Activated T-helper 17 cell treated with anti-CD3 and anti-CD28 coated beads, Interleukin-2, amount 50 U/mL, for 72 hours (primary cell): ENCODE results near the gene PIP5K1C. TPM values are rescaled to one million over a fixed set of nuclear protein-coding genes. Genes with fewer than 3 reads are reported as not detected.
A peak's percentile ranks its signal among the peaks of the same experiment; 100 is the strongest.
"Not testable (repeated sequence)": the region's sequence is repeated elsewhere in the genome, so short reads cannot be mapped to it uniquely, and the experiment has no call there.

Experiments used
- ATAC-seq: fragments of 150-1000 bp; cut with Tn5 transposase; replicated peaks from 2 replicates; pipeline ENCODE4 v1.10.0; 2021; ENCODE audit warnings: mild to moderate bottlenecking, moderate library complexity
- H3K27ac Mint-ChIP-seq: one replicate; pipeline ENCODE4 v1.8.0; 2022; ENCODE audit warnings: mixed read lengths
- H3K27me3 Mint-ChIP-seq: one replicate; pipeline ENCODE4 v1.8.0; 2022; ENCODE audit warnings: mixed read lengths
- H3K36me3 Mint-ChIP-seq: one replicate; pipeline ENCODE4 v1.8.0; 2022; ENCODE audit warnings: low read depth, mild to moderate bottlenecking, mixed read lengths
- H3K4me1 Mint-ChIP-seq: one replicate; pipeline ENCODE4 v1.8.0; 2022; ENCODE audit warnings: mixed read lengths
- H3K4me3 Mint-ChIP-seq: one replicate; pipeline ENCODE4 v1.8.0; 2022; ENCODE audit warnings: mild to moderate bottlenecking, mixed read lengths
- H3K9me3 Mint-ChIP-seq: one replicate; pipeline ENCODE4 v1.8.0; 2022; ENCODE audit warnings: mixed read lengths
- total RNA-seq, 2 donors: library from RNA; stranded (reverse); gene quantifications; one replicate each; pipeline ENCODE4 v1.2.3, GENCODE V29; 2022

Gene PIP5K1C
- total RNA-seq, 2 donors from 2014 or later, result 16.1 to 26.2 TPM

DNA sequence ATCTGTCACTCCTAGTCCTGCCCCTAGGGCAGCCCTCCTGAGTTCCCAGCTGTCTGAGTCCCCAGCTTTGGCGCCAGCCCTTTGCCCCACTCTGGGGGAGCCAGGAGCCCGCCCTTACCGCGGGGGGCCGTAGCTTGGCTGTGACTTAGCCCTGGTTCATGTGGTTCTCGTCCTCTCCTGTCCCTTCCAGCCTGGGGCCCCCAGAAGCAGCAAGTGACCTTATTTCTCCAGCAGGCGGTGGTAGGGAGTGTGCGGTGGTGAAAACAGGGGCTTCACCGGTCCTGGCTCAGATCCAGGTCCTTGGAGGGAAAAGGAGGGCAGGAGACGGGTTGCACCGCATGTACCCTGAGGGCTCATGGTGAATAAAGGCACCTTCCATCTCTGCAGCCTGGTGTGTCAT is 107.1 kb downstream of the PIP5K1C start:
- no peaks in the 10 kb centered on the region for H3K4me1 Mint-ChIP-seq
- H3K4me3 Mint-ChIP-seq, result no peak overlapping the region
- no peaks in the 10 kb centered on the region for H3K27me3 Mint-ChIP-seq

DNA sequence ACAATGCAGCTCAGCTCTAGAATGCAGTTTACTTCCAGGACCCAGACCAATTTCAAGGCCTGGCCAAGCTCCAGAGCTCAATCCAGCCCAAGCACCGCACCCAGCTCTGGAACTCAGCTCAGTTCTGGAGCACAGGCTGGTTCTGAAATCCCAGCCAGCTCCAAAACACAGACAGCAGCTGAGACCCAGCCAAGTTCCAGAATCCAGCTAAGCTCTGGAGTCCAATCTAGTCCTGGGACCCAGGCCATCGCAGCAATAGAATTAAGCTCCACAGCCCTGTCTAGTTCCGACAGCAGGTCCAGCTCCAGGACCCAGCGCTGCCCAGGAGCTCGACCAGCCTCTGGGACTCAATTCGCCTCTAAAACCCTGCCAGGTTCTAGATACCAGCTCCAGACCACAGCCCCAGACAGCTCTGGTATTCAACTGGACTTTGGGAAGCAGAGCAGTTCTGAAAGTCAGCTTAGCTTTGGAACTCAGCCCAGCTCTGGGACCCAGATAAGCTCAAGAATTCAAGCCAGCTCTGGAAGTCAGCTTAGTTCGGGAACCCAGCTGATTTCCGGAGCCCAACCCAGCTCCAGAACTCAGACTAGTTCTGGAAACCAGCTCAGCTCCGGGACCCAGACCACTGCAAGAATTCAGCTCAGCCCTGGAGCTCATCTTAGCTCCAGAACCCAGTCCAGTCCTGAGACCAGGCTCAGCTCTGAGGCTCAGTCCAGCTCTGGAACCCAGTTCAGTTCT is 108.2 kb downstream of the PIP5K1C start:
- no peaks in the 10 kb centered on the region for H3K4me1 Mint-ChIP-seq
- no peaks in the 10 kb centered on the region for H3K9me3 Mint-ChIP-seq
- ATAC-seq, result no peak
- no peak overlapping the region for H3K27ac Mint-ChIP-seq
- H3K4me3 Mint-ChIP-seq, result no peak overlapping the region
- H3K27me3 Mint-ChIP-seq, result no peaks in the 10 kb centered on the region
- H3K36me3 Mint-ChIP-seq, result no peaks in the 10 kb centered on the region

More for the DNA sequence above, 107.1 kb downstream of the PIP5K1C start:
- Mint-ChIP-seq H3K36me3 (no peaks in the 10 kb centered on the region), H3K27ac (no peak overlapping the region), H3K9me3 (no peaks in the 10 kb centered on the region)
- no peak for ATAC-seq

DNA sequence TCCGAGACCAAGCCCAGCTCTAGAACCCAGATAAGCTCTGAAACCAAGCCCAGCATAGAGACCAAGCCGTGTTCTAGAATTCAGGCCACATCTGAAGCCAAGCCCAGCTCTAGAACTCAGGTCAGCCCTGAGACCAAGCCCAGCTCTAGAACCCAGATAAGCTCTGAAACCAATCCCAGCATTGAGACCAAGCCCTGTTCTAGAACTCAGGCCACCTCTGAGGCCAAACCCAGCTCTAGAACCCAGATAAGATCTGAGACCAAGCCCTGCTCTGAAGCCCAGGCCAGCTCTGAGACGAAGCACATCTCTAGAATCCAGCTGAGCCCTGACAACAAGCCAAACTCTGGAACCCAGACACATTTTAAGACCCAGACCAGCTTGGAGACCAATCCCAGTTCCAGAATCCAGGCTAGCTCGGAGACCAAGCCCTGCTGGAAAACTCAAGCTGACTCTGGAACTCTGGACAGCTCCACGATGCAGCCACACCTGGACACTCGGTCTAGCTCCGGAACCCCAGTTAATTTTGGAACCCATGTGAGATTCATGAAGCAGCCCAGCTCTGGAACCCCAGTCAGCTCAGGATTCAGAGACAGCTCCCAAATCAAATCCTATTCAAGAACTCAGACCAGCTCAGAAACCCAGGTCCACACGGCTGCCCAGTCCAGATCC is 109.1 kb downstream of the PIP5K1C start:
- Mint-ChIP-seq H3K36me3 (no peaks in the 10 kb centered on the region), H3K27ac (no peak overlapping the region), H3K4me3 (no peak overlapping the region), H3K4me1 (no peaks in the 10 kb centered on the region), H3K27me3 (no peaks in the 10 kb centered on the region), H3K9me3 (no peaks in the 10 kb centered on the region)
- ATAC-seq, result no peak

DNA sequence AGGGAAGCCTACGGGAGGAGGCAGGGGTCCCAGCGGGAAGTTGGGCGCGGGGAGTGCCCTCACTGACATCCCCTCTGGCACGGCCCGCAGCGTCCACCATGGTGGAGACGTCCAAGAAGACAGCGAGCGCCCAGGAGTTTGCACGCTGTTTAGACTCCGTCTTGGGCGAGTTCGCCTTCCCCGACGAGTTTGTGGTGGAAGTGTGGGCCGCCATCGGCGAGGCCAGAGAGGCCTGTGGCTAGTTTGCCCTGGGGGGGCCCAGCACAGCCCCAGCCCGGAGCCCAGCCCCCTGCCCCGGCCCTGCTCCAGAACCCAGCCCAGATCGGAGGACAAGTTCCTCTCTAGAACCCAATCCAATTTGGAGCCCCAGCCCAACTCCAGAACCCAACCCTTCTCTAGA is 110.3 kb downstream of the PIP5K1C start:
- H3K36me3 Mint-ChIP-seq, result no peaks in the 10 kb centered on the region
- H3K27me3 Mint-ChIP-seq, result no peaks in the 10 kb centered on the region
- H3K9me3 Mint-ChIP-seq, result no peaks in the 10 kb centered on the region
- ATAC-seq, result no peak
- H3K27ac Mint-ChIP-seq, result no peak overlapping the region
- no peak overlapping the region for H3K4me3 Mint-ChIP-seq
- no peaks in the 10 kb centered on the region for H3K4me1 Mint-ChIP-seq

DNA sequence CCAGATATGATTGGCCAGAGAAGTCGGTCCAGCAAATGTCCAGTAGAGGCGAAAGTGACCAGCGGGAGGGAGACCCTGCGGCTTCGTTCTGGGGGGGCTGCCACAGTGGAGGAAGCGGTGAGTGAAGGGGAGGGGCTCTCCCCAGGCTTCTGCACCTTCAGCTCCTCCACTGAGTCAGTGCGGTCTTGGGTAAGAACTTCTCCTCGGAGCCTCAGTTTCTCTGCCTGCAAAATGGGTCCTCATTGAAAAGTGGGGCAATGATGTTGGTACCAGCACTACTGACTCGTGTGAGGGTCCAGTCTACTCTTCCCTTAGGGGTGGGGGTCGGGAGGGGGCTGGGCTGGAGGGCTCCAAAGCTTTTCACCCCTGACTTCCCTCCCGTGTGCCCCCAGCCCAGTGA is 110.8 kb downstream of the PIP5K1C start:
- no peak overlapping the region for H3K27ac Mint-ChIP-seq
- no peak overlapping the region for H3K4me3 Mint-ChIP-seq
- H3K4me1 Mint-ChIP-seq, result no peaks in the 10 kb centered on the region
- ATAC-seq, result no peak
- no peaks in the 10 kb centered on the region for H3K27me3 Mint-ChIP-seq
- no peaks in the 10 kb centered on the region for H3K36me3 Mint-ChIP-seq
- H3K9me3 Mint-ChIP-seq, result no peaks in the 10 kb centered on the region

DNA sequence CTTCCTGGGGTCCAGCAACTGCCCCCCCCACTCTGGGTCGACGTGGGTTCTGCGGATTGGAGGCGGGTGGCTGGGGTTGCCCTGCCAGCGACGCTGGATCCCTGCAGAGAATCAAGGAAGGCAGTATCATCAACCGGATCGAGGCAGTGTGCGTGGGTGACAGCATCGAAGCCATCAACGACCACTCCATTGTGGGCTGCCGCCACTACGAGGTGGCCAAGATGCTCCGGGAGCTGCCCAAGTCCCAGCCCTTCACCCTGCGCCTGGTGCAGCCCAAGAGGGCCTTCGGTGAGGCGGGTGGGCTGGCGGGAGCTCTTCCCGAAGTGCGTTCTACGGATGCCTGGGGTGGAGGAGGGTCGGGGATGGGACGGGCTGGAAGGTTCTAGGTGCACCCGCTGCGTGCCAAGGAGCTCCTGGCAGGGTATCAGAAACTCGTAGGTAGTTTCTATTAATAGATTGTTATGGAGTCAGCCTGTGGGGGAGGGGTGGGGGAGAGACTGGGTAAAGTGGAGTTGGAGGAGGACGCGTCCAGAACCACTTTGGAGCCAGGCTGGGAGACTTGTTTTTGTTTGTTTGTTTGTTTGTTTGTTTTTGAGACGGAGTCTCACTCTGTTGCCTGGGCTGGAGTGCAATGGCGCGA is 113.4 kb downstream of the PIP5K1C start:
- H3K4me1 Mint-ChIP-seq, result no peaks in the 10 kb centered on the region
- no peaks in the 10 kb centered on the region for H3K9me3 Mint-ChIP-seq
- H3K27me3 Mint-ChIP-seq, result no peaks in the 10 kb centered on the region
- no peak overlapping the region for H3K4me3 Mint-ChIP-seq
- H3K36me3 Mint-ChIP-seq, result no peaks in the 10 kb centered on the region
- no peak overlapping the region for H3K27ac Mint-ChIP-seq
- ATAC-seq, result no peak

DNA sequence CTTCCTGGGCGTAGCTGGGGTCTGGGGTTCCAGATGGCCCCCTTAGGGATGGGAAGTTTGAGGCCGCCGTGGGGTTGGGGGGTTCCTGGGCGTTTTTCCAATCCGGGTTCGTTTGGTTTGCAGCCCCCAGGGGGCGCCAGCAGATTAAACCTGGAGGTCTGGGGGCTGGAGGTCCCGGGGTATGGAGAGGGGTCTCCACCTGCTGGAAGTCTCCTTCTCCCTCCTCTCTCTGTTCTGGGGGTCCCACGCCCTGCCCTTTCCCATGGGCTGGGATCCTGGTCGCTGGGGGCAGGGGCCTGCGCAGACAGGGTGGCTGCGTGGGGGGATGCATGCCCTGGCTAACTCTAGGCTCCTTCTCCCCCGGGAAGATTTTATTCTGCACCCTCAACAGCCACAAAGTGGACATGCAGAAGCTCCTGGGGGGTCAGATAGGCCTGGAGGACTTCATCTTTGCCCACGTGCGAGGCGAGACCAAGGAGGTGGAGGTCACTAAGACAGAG is 114.1 kb downstream of the PIP5K1C start:
- H3K4me1 Mint-ChIP-seq, result no peaks in the 10 kb centered on the region
- H3K27ac Mint-ChIP-seq, result no peak overlapping the region
- no peaks in the 10 kb centered on the region for H3K9me3 Mint-ChIP-seq
- H3K27me3 Mint-ChIP-seq, result no peaks in the 10 kb centered on the region
- no peak for ATAC-seq
- peak overlapping the region; percentile 11 for H3K4me3 Mint-ChIP-seq
- no peaks in the 10 kb centered on the region for H3K36me3 Mint-ChIP-seq

DNA sequence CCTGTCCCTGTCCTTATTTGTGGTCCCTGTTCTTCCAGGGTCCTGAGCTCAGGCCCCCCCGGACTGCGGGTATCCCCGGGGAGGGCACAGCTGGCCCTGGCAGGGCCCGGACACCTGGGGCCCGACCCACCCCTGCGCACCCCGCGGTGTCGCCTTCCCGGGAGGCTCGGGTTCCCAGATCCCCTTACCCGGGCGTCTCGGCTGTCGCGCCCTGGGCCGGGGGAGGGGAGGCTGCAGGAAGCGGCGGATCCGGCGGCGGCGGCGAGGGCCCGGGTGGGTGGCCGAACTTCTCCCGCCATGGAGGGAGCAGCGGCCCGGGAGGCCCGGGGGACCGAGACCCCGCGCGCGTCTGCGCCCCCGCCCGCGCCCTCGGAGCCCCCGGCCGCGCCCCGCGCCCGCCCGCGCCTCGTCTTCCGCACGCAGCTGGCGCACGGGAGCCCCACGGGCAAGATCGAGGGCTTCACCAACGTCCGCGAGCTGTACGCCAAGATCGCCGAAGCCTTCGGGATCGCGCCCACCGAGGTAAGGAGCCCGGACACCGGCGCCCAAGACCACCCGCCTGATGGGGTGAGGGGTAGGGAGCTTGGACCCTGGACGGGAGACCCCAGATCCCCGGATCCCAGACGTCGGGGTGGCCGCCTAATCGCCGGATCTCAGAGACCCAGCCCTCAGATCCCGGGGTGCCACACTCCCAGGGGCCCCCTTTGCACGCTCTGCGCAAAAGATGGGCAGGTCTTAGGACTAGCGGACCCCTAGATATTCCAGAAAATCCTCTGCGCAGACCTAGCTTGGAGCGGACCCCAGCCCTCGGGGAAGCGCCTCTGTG is 114.8 kb downstream of the PIP5K1C start, which contains the start of gene GIPC3:
TSS of gene GIPC3 (plus strand) at position 178 of the 826 bp plus-strand sequence. CDS start at position 298, 120 bp downstream.
- no peak for ATAC-seq
- Mint-ChIP-seq H3K9me3 (no peaks in the 10 kb centered on the region), H3K4me3 (peak within 1 kb of the TSS; percentile 11), H3K27ac (no peak within 1 kb of the TSS), H3K4me1 (no peaks in the 10 kb centered on the region), H3K36me3 (no peaks in the 10 kb centered on the region), H3K27me3 (no peaks in the 10 kb centered on the region)

DNA sequence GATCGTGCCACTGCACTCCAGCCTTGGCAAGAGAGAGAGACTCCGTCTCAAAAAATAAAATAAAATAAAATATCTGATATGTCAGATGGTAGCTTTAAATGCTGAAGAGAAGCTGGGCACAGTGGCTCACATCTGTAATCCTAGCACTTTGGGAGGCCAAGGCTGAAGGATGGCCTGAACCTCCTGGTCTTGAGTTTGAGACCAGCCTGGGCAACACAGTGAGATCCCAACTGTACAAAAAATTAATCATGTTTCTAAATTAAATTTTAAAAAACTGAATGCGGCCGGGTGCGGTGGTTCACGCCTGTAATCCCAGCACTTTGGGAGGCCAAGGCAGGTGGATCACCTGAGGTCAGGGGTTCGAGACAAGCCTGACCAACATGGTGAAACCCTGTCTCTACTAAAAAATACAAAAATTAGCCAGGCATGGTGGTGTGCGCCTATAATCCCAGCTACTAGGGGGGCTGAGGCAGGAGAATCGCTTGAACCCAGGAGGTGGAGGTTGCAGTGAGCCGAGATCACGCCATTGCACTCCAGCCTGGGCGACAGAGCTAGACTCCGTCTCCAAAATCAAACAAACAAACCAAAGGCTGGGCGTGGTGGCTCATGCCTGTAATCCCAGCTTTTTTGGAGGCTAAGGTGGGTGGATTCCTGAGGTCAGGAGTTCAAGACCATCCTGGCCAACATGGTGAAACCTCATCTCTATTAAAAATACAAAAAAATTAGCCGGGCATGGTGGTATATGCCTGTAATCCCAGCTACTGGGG is 116.0 kb downstream of the PIP5K1C start:
- not testable (repeated sequence) for H3K9me3 Mint-ChIP-seq, H3K36me3 Mint-ChIP-seq, H3K27ac Mint-ChIP-seq, ATAC-seq, H3K27me3 Mint-ChIP-seq, H3K4me3 Mint-ChIP-seq, H3K4me1 Mint-ChIP-seq

DNA sequence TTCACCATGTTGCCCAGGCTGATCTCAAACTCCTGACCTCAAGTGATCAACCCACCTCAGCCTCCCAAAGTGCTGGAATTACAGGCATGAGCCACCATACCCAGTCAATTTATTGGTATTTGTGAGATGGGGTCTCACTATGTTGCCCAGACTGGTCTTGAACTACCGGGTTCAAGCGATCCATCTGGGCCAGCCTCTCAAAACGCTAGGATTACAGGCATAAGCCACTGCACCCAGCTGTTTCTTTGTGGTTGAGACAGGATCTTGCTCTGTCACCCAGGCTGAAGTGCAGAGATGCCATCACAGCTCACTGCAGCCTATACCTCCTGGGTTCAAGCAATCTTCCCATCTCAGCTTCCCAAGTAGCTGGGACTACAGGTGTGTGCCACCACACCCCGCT is 118.5 kb downstream of the PIP5K1C start:
- not testable (repeated sequence) for H3K9me3 Mint-ChIP-seq, H3K36me3 Mint-ChIP-seq, H3K4me1 Mint-ChIP-seq, H3K27me3 Mint-ChIP-seq, H3K27ac Mint-ChIP-seq, ATAC-seq, H3K4me3 Mint-ChIP-seq

Other genes with a start within 250 kb of the PIP5K1C start
- 1 to 10 TPM in 1 of 2 donors, not detected in 1; 1.6 TPM for gene SMIM24, start 219.9 kb downstream of the PIP5K1C start, total RNA-seq
- not detected for gene SMIM44, start 217.0 kb downstream of the PIP5K1C start, total RNA-seq
- gene DOHH, start 199.8 kb downstream of the PIP5K1C start, total RNA-seq, result 10 to 100 TPM; 11.1 to 22.2 TPM
- gene FZR1, start 194.2 kb downstream of the PIP5K1C start, total RNA-seq, result 10 to 100 TPM; 51.5 to 64.3 TPM
- 1 to 10 TPM; 2.1 to 4.0 TPM for gene TEKTIP1, start 161.3 kb downstream of the PIP5K1C start, total RNA-seq
- 10 to 100 TPM; 38.3 to 64.1 TPM for gene MFSD12, start 142.9 kb downstream of the PIP5K1C start, total RNA-seq
- gene HMG20B, start 127.5 kb downstream of the PIP5K1C start, total RNA-seq, result 10 to 100 TPM; 40.0 to 52.3 TPM
- under 1 TPM; 0.32 to 0.42 TPM for gene GIPC3, start 115.0 kb downstream of the PIP5K1C start, total RNA-seq
- under 1 TPM; 0.32 to 0.37 TPM for gene TBXA2R, start 93.6 kb downstream of the PIP5K1C start, total RNA-seq
- 10 to 100 TPM; 22.9 to 31.8 TPM for gene CACTIN, start 73.7 kb downstream of the PIP5K1C start, total RNA-seq
- 1 to 10 TPM; 1.5 to 8.6 TPM for gene TJP3, start 7.9 kb upstream of the PIP5K1C start, total RNA-seq
- gene APBA3, start 61.2 kb upstream of the PIP5K1C start, total RNA-seq, result 10 to 100 TPM; 49.3 to 75.0 TPM
- 10 to 100 TPM; 25.5 to 57.2 TPM for gene MRPL54, start 62.2 kb upstream of the PIP5K1C start, total RNA-seq
- not detected for gene RAX2, start 71.8 kb upstream of the PIP5K1C start, total RNA-seq
- 10 to 100 TPM; 14.8 to 17.1 TPM for gene MATK, start 85.9 kb upstream of the PIP5K1C start, total RNA-seq
- 1 to 10 TPM in 1 of 2 donors, under 1 TPM in 1; 0.28 to 1.6 TPM for gene ZFR2, start 168.6 kb upstream of the PIP5K1C start, total RNA-seq
- not detected for gene ATCAY, start 180.2 kb upstream of the PIP5K1C start, total RNA-seq
- not detected for gene NMRK2, start 232.6 kb upstream of the PIP5K1C start, total RNA-seq